DND-41 (cell line): ENCODE data around the gene CSPG5.

ENCODE experiments used
- EZH2 ChIP-seq: IDR thresholded peaks from 3 replicates; pipeline ENCODE4 v1.6.1; 2012; ENCODE audit warnings: borderline replicate concordance, low read depth, mild to moderate bottlenecking, moderate library complexity, low read length, inconsistent platforms; ENCODE audit not compliant: severe bottlenecking
- TF ChIP-seq, protein P1 (sequence below): IDR thresholded peaks from 2 replicates; pipeline ENCODE4 v1.5.1; 2012; ENCODE audit warnings: borderline replicate concordance, low read length, moderate library complexity, mild to moderate bottlenecking; ENCODE audit not compliant: poor library complexity, severe bottlenecking; ENCODE audit errors: extremely low read depth

DNA sequence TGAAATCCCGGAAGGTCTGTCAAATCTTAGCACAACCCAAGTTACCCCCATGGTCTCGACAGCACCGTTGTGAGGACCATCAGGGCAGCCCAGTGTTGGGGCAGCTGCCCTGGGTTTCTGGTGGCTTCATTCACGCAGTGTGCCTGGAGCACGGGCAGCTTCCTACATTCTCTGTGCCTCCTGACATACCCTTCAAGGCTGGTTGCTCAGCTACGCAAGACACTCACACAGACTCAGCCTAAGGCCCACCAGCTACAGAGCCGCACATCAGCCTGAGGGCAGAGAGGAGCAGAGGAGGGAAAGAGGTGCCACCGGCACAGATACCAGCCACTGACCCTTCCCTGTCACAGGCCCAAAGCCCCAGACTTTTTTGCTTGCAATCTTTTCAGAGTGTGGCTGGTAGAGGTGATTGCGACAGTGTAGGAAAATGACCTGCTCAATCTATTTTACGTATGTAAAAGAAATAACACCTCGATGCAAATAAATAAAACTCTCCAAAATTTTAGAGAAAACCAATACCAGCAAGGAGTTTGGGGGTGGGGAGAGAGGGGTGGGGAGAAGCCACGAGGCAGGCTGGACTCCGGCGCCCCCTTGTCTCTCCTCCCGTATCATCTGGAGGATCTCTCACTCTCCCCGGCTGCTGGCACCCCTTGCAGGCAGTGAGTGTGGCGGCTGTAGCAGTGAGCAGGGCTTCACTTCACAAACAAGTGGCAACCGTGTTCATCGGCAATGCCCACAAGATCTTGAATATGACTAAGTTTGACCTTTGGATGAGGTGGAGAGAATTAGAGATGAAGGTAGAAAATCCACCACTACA is 12.7 kb downstream of the CSPG5 start:
- TF ChIP-seq, protein P1, sequence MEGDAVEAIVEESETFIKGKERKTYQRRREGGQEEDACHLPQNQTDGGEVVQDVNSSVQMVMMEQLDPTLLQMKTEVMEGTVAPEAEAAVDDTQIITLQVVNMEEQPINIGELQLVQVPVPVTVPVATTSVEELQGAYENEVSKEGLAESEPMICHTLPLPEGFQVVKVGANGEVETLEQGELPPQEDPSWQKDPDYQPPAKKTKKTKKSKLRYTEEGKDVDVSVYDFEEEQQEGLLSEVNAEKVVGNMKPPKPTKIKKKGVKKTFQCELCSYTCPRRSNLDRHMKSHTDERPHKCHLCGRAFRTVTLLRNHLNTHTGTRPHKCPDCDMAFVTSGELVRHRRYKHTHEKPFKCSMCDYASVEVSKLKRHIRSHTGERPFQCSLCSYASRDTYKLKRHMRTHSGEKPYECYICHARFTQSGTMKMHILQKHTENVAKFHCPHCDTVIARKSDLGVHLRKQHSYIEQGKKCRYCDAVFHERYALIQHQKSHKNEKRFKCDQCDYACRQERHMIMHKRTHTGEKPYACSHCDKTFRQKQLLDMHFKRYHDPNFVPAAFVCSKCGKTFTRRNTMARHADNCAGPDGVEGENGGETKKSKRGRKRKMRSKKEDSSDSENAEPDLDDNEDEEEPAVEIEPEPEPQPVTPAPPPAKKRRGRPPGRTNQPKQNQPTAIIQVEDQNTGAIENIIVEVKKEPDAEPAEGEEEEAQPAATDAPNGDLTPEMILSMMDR, result no peak
- no peak for TF ChIP-seq EZH2
